ENCODE measurements around the gene FCER2.

The FCER2 gene

GRCh38 chr19:7674010-7675005 is 27.6 kb downstream of the FCER2 start:
- no peak for FAIRE-seq
- no peak for TF ChIP-seq POLR2A (IDR thresholded peaks at IDR 0.05; ENCODE audit: low read depth, low read length)
- DNase-seq (ENCODE audit: insufficient read length, low spot score): no peak

- TF ChIP-seq TAF1 (IDR thresholded peaks at IDR 0.05; ENCODE audit: low read depth, low read length): no peak
- no peak for TF ChIP-seq POLR2A (IDR thresholded peaks at IDR 0.05; ENCODE audit: low read depth, low read length)
- TF ChIP-seq POU2F2 (IDR thresholded peaks at IDR 0.05; ENCODE audit: low read depth, low read length): no peak
- TF ChIP-seq SPI1 (IDR thresholded peaks at IDR 0.05; ENCODE audit: low read depth, low read length): no peak
- no peak for TF ChIP-seq POLR2AphosphoS5 (IDR thresholded peaks at IDR 0.05; ENCODE audit: low read depth, low read length)
- TF ChIP-seq PAX5 (IDR thresholded peaks at IDR 0.05; ENCODE audit: insufficient read depth, low read length, severe bottlenecking): no peak
- FAIRE-seq (no peak), DNase-seq (ENCODE audit: insufficient read length, low spot score) (no peak)
These were observed 29.4 kb downstream of the FCER2 start for GRCh38 chr19:7672522-7672921.

- no peak for FAIRE-seq
- no peak for DNase-seq (ENCODE audit: insufficient read length, low spot score)
- TF ChIP-seq PAX5 (IDR thresholded peaks at IDR 0.05; ENCODE audit: insufficient read depth, low read length, severe bottlenecking) (no peak), TAF1 (IDR thresholded peaks at IDR 0.05; ENCODE audit: low read depth, low read length) (no peak), SPI1 (IDR thresholded peaks at IDR 0.05; ENCODE audit: low read depth, low read length) (no peak), POLR2AphosphoS5 (IDR thresholded peaks at IDR 0.05; ENCODE audit: low read depth, low read length) (no peak), POU2F2 (IDR thresholded peaks at IDR 0.05; ENCODE audit: low read depth, low read length) (no peak), POLR2A (IDR thresholded peaks at IDR 0.05; ENCODE audit: low read depth, low read length) (no peak)
These were observed 31.1 kb downstream of the FCER2 start for GRCh38 chr19:7670790-7671189.

GRCh38 chr19:7670150-7670783 is 31.7 kb downstream of the FCER2 start:
- DNase-seq (ENCODE audit: insufficient read length, low spot score) (no peak), FAIRE-seq (no peak)
- no peak for TF ChIP-seq POLR2AphosphoS5 (IDR thresholded peaks at IDR 0.05; ENCODE audit: low read depth, low read length)
- TF ChIP-seq SPI1 (IDR thresholded peaks at IDR 0.05; ENCODE audit: low read depth, low read length): no peak
- no peak for TF ChIP-seq TAF1 (IDR thresholded peaks at IDR 0.05; ENCODE audit: low read depth, low read length)
- TF ChIP-seq POLR2A (IDR thresholded peaks at IDR 0.05; ENCODE audit: low read depth, low read length): no peak
- TF ChIP-seq PAX5 (IDR thresholded peaks at IDR 0.05; ENCODE audit: insufficient read depth, low read length, severe bottlenecking): no peak
- no peak for TF ChIP-seq POU2F2 (IDR thresholded peaks at IDR 0.05; ENCODE audit: low read depth, low read length)

GRCh38 chr19:7669641-7670040 is 32.3 kb downstream of the FCER2 start:
- no peak for FAIRE-seq
- no peak for DNase-seq (ENCODE audit: insufficient read length, low spot score)
- no peak for TF ChIP-seq PAX5 (IDR thresholded peaks at IDR 0.05; ENCODE audit: insufficient read depth, low read length, severe bottlenecking)
- no peak for TF ChIP-seq POLR2A (IDR thresholded peaks at IDR 0.05; ENCODE audit: low read depth, low read length)
- TF ChIP-seq POU2F2 (IDR thresholded peaks at IDR 0.05; ENCODE audit: low read depth, low read length): no peak
- TF ChIP-seq SPI1 (IDR thresholded peaks at IDR 0.05; ENCODE audit: low read depth, low read length): no peak
- TF ChIP-seq POLR2AphosphoS5 (IDR thresholded peaks at IDR 0.05; ENCODE audit: low read depth, low read length): no peak
- no peak for TF ChIP-seq TAF1 (IDR thresholded peaks at IDR 0.05; ENCODE audit: low read depth, low read length)

GRCh38 chr19:7668842-7669241 is 33.1 kb downstream of the FCER2 start, which contains the start of gene RETN:
RETN (plus strand) TSS chr19:7669049; CDS start chr19:7669327, 278 bp downstream.
- DNase-seq (ENCODE audit: insufficient read length, low spot score) (no peak), FAIRE-seq (no peak)
- TF ChIP-seq POLR2AphosphoS5 (IDR thresholded peaks at IDR 0.05; ENCODE audit: low read depth, low read length): no peak
- no peak for TF ChIP-seq PAX5 (IDR thresholded peaks at IDR 0.05; ENCODE audit: insufficient read depth, low read length, severe bottlenecking)
- no peak for TF ChIP-seq POLR2A (IDR thresholded peaks at IDR 0.05; ENCODE audit: low read depth, low read length)

- DNase-seq (ENCODE audit: insufficient read length, low spot score) (no peak), FAIRE-seq (no peak)
These were observed 36.9 kb downstream of the FCER2 start for GRCh38 chr19:7665076-7665475.

GRCh38 chr19:7663706-7664105 is 38.2 kb downstream of the FCER2 start:
- FAIRE-seq (no peak), DNase-seq (ENCODE audit: insufficient read length, low spot score) (no peak)
- TF ChIP-seq POLR2AphosphoS5 (IDR thresholded peaks at IDR 0.05; ENCODE audit: low read depth, low read length): no peak
- no peak for TF ChIP-seq TAF1 (IDR thresholded peaks at IDR 0.05; ENCODE audit: low read depth, low read length)
- no peak for TF ChIP-seq PAX5 (IDR thresholded peaks at IDR 0.05; ENCODE audit: insufficient read depth, low read length, severe bottlenecking)
- no peak for TF ChIP-seq POLR2A (IDR thresholded peaks at IDR 0.05; ENCODE audit: low read depth, low read length)
- no peak for TF ChIP-seq POU2F2 (IDR thresholded peaks at IDR 0.05; ENCODE audit: low read depth, low read length)
- TF ChIP-seq SPI1 (IDR thresholded peaks at IDR 0.05; ENCODE audit: low read depth, low read length): no peak

More at GRCh38 chr19:7665076-7665475, 36.9 kb downstream of the FCER2 start:
- no peak for TF ChIP-seq PAX5 (IDR thresholded peaks at IDR 0.05; ENCODE audit: insufficient read depth, low read length, severe bottlenecking)
- no peak for TF ChIP-seq POLR2AphosphoS5 (IDR thresholded peaks at IDR 0.05; ENCODE audit: low read depth, low read length)
- TF ChIP-seq POLR2A (IDR thresholded peaks at IDR 0.05; ENCODE audit: low read depth, low read length): no peak
- no peak for TF ChIP-seq POU2F2 (IDR thresholded peaks at IDR 0.05; ENCODE audit: low read depth, low read length)
- TF ChIP-seq TAF1 (IDR thresholded peaks at IDR 0.05; ENCODE audit: low read depth, low read length): no peak
- TF ChIP-seq SPI1 (IDR thresholded peaks at IDR 0.05; ENCODE audit: low read depth, low read length): no peak

- FAIRE-seq: no peak
- DNase-seq (ENCODE audit: insufficient read length, low spot score): no peak
- TF ChIP-seq POLR2AphosphoS5 (IDR thresholded peaks at IDR 0.05; ENCODE audit: low read depth, low read length): no peak
- TF ChIP-seq TAF1 (IDR thresholded peaks at IDR 0.05; ENCODE audit: low read depth, low read length): no peak
- no peak for TF ChIP-seq PAX5 (IDR thresholded peaks at IDR 0.05; ENCODE audit: insufficient read depth, low read length, severe bottlenecking)
- no peak for TF ChIP-seq POLR2A (IDR thresholded peaks at IDR 0.05; ENCODE audit: low read depth, low read length)
- no peak for TF ChIP-seq SPI1 (IDR thresholded peaks at IDR 0.05; ENCODE audit: low read depth, low read length)
- TF ChIP-seq POU2F2 (IDR thresholded peaks at IDR 0.05; ENCODE audit: low read depth, low read length): no peak
These were observed 39.3 kb downstream of the FCER2 start for GRCh38 chr19:7662657-7663056.

All from GM12891 (cell line).